CD4-positive, alpha-beta memory T cell (primary cell): ENCODE data around the gene MICU1. TPM values are rescaled to one million over a fixed set of nuclear protein-coding genes. Genes with fewer than 3 reads are reported as not detected.
"Not testable (repeated sequence)": the region's sequence is repeated elsewhere in the genome, so short reads cannot be mapped to it uniquely, and the experiment has no call there.

Experiments used
- CTCF ChIA-PET: fragments of 350-600 bp; sonication (Branson Sonifier 250); formaldehyde crosslinking; loops from one replicate; lab custom pipeline; 2021; ENCODE audit warnings: inconsistent platforms; ENCODE audit not compliant: partially characterized antibody; lab: Charles Lee
- POLR2A ChIA-PET: fragments of 350-600 bp; sonication (Branson Sonifier 250); formaldehyde crosslinking; loops from one replicate; lab custom pipeline; 2021; ENCODE audit not compliant: partially characterized antibody; lab: Charles Lee
- DNase-seq, 5 donors: peaks; one replicate each; pipeline versions ENCODE4 v3.0.0 to v3.0.0-alpha.2; 2020 to 2022; ENCODE audit warnings: mixed read lengths in 1 of 5
- H3K27ac ChIP-seq: one replicate; pipeline ENCODE4 v1.7.0; 2013; ENCODE audit warnings: low read depth, low read length
- H3K27me3 ChIP-seq: 2 replicates; pipeline ENCODE4 v1.7.0; 2013; ENCODE audit warnings: mild to moderate bottlenecking, low read length, moderate library complexity; ENCODE audit not compliant: insufficient read depth
- H3K36me3 ChIP-seq: 2 replicates; pipeline ENCODE4 v1.7.0; 2013; ENCODE audit warnings: mild to moderate bottlenecking, low read length, moderate library complexity; ENCODE audit not compliant: insufficient read depth
- H3K4me1 ChIP-seq: 2 replicates; pipeline ENCODE4 v1.7.0; 2013; ENCODE audit warnings: mild to moderate bottlenecking, low read length, moderate library complexity; ENCODE audit not compliant: insufficient read depth
- H3K4me3 ChIP-seq, 2 donors: one replicate each; pipeline ENCODE4 v1.7.0; 2013; ENCODE audit warnings: low read length in 2 of 2, mild to moderate bottlenecking in 1 of 2
- H3K9me3 ChIP-seq, 2 donors: one replicate each; pipeline ENCODE4 v1.7.0; 2013; ENCODE audit warnings: low read length in 2 of 2, control low read depth in 1 of 2; ENCODE audit not compliant: control insufficient read depth in 1 of 2
- H3K27ac Mint-ChIP-seq, 7 donors: one replicate each; pipeline ENCODE4 v1.8.0; 2020 to 2021; ENCODE audit warnings: mixed read lengths in 7 of 7, mild to moderate bottlenecking in 6 of 7, inconsistent platforms in 3 of 7, moderate library complexity in 3 of 7
- H3K27me3 Mint-ChIP-seq, 2 donors: one replicate each; pipeline ENCODE4 v1.8.0; 2020 to 2021; ENCODE audit warnings: mixed read lengths in 2 of 2
- H3K36me3 Mint-ChIP-seq, 2 donors: one replicate each; pipeline ENCODE4 v1.8.0; 2020 to 2021; ENCODE audit warnings: mixed read lengths in 2 of 2, inconsistent platforms in 1 of 2, mild to moderate bottlenecking in 1 of 2
- H3K4me1 Mint-ChIP-seq, 4 donors: one replicate each; pipeline ENCODE4 v1.8.0; 2020 to 2021; ENCODE audit warnings: mixed read lengths in 4 of 4, mild to moderate bottlenecking in 1 of 4
- H3K4me3 Mint-ChIP-seq, 8 donors: one replicate each; pipeline ENCODE4 v1.8.0; 2020 to 2021; ENCODE audit warnings: mixed read lengths in 8 of 8, mild to moderate bottlenecking in 7 of 8, moderate library complexity in 6 of 8, inconsistent platforms in 3 of 8
- H3K9me3 Mint-ChIP-seq, 8 donors: one replicate each; pipeline ENCODE4 v1.8.0; 2020 to 2021; ENCODE audit warnings: mixed read lengths in 8 of 8, mild to moderate bottlenecking in 5 of 8, inconsistent platforms in 3 of 8, moderate library complexity in 1 of 8
- intact Hi-C: fragments of 100-400 bp; cut with micrococcal nuclease; formaldehyde crosslinking; loops from one replicate; pipeline ENCODE4 v1.15.1; 2023
- polyA plus RNA-seq, 2 donors: library from polyadenylated mRNA; unstranded; fragments of 300-500 nt; fragmentation: Illumina TruSeq; gene quantifications; one replicate each; pipeline ENCODE4 v1.2.3, GENCODE V29; 2021
- total RNA-seq, 2 experiments: library from RNA; stranded (reverse); gene quantifications; one replicate each; pipeline ENCODE4 v1.2.3, GENCODE V29; 2021

Gene MICU1
- total and polyA plus RNA-seq, 4 experiments from 2014 or later, result 24.9 to 30.4 (median 27.1) TPM

GRCh38 chr10:72563327-72563932 is 62.4 kb downstream of the MICU1 start:
- intact Hi-C loops, result no loop called here
- Mint-ChIP-seq H3K9me3 (no peaks in the 10 kb centered on the region), H3K27ac (peak overlapping the region in 4 of 7 donors; percentile 32 to 80 (median 53)), H3K4me3 (peak overlapping the region in 4 of 8 donors; percentile 11 to 46 (median 24)), H3K36me3 (peaks cover 54 to 59% of the 10 kb centered on the region in 2 donors), H3K27me3 (no peaks in the 10 kb centered on the region), H3K4me1 (peaks cover 7 to 10% (median 9%) of the 10 kb centered on the region in 4 donors)
- H3K4me1 ChIP-seq, result peaks cover 6% of the 10 kb centered on the region
- H3K36me3 ChIP-seq, result peaks cover 16% of the 10 kb centered on the region
- no peaks in the 10 kb centered on the region for H3K9me3 ChIP-seq
- no peak for DNase-seq
- CTCF ChIA-PET, result no interaction called here
- H3K27me3 ChIP-seq, result no peaks in the 10 kb centered on the region
- H3K4me3 ChIP-seq, result no peak overlapping the region
- POLR2A ChIA-PET, result no interaction called here
- no peak overlapping the region for H3K27ac ChIP-seq

GRCh38 chr10:72561745-72562166 is 64.1 kb downstream of the MICU1 start:
- H3K27me3 Mint-ChIP-seq, result no peaks in the 10 kb centered on the region

DNA sequence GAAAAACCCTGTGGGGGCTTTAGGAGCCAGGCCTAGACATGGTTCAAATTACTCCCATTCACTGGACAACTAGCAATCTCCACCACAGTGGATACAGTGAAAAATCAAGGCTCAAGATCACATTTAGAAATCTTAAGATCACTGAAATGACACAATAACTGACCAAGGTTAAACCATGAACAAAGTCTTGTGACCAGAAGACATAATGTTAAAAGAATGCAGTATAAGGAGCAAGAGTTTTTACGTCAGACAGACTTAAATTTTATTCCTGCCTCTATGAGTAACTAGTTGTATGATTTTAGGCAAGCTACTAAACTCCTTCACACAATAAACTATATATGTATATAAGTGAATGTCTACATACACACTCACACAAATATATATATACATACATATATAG is 68.5 kb downstream of the MICU1 start:
- intact Hi-C loops, result no loop called here
- DNase-seq, result no peak
- Mint-ChIP-seq H3K9me3 (no peaks in the 10 kb centered on the region), H3K27me3 (no peaks in the 10 kb centered on the region), H3K36me3 (peaks cover 44% of the 10 kb centered on the region in 2 donors), H3K4me3 (no peak overlapping the region), H3K27ac (no peak overlapping the region), H3K4me1 (no peaks in the 10 kb centered on the region)
- CTCF ChIA-PET, result no interaction called here
- Histone ChIP-seq H3K27me3 (no peaks in the 10 kb centered on the region), H3K27ac (no peak overlapping the region), H3K4me1 (no peaks in the 10 kb centered on the region), H3K4me3 (no peak overlapping the region), H3K9me3 (no peaks in the 10 kb centered on the region), H3K36me3 (peaks cover 13% of the 10 kb centered on the region)
- POLR2A ChIA-PET, result no interaction called here

More at GRCh38 chr10:72561745-72562166, 64.1 kb downstream of the MICU1 start:
- H3K4me3 ChIP-seq, result no peak overlapping the region
- H3K9me3 Mint-ChIP-seq, result no peaks in the 10 kb centered on the region
- peaks cover 5 to 10% (median 7%) of the 10 kb centered on the region in 4 donors for H3K4me1 Mint-ChIP-seq
- peaks cover 67 to 72% of the 10 kb centered on the region in 2 donors for H3K36me3 Mint-ChIP-seq
- no peak for DNase-seq
- H3K36me3 ChIP-seq, result peaks cover 16% of the 10 kb centered on the region
- POLR2A ChIA-PET, result no interaction called here
- intact Hi-C loops, result no loop called here
- no peak overlapping the region for H3K27ac Mint-ChIP-seq
- no peaks in the 10 kb centered on the region for H3K27me3 ChIP-seq
- no peaks in the 10 kb centered on the region for H3K9me3 ChIP-seq
- no peak overlapping the region for H3K4me3 Mint-ChIP-seq
- peaks cover 6% of the 10 kb centered on the region for H3K4me1 ChIP-seq
- H3K27ac ChIP-seq, result no peak overlapping the region
- CTCF ChIA-PET, result no interaction called here

- Histone ChIP-seq H3K9me3 (no peaks in the 10 kb centered on the region), H3K27ac (no peak overlapping the region), H3K4me3 (no peak overlapping the region), H3K36me3 (peaks cover 1% of the 10 kb centered on the region), H3K27me3 (no peaks in the 10 kb centered on the region), H3K4me1 (no peaks in the 10 kb centered on the region)
- POLR2A ChIA-PET, result no interaction called here
- intact Hi-C loops, result no loop called here
- CTCF ChIA-PET, result no interaction called here
- H3K36me3 Mint-ChIP-seq, result peaks cover 39 to 41% of the 10 kb centered on the region in 2 donors
- H3K4me1 Mint-ChIP-seq, result no peaks in the 10 kb centered on the region
- no peaks in the 10 kb centered on the region for H3K9me3 Mint-ChIP-seq
- H3K4me3 Mint-ChIP-seq, result no peak overlapping the region
- H3K27me3 Mint-ChIP-seq, result no peaks in the 10 kb centered on the region
- DNase-seq, result no peak
- H3K27ac Mint-ChIP-seq, result no peak overlapping the region
Measured at GRCh38 chr10:72552857-72553256, 73.0 kb downstream of the MICU1 start.

- Mint-ChIP-seq H3K9me3 (no peaks in the 10 kb centered on the region), H3K27ac (no peak overlapping the region), H3K4me1 (no peaks in the 10 kb centered on the region), H3K4me3 (no peak overlapping the region), H3K27me3 (no peaks in the 10 kb centered on the region), H3K36me3 (peaks cover 43 to 49% of the 10 kb centered on the region in 2 donors)
- H3K27me3 ChIP-seq, result no peaks in the 10 kb centered on the region
- POLR2A ChIA-PET, result no interaction called here
- CTCF ChIA-PET, result no interaction called here
- no peak overlapping the region for H3K4me3 ChIP-seq
- H3K9me3 ChIP-seq, result no peaks in the 10 kb centered on the region
- H3K27ac ChIP-seq, result no peak overlapping the region
- peaks cover 4% of the 10 kb centered on the region for H3K36me3 ChIP-seq
- intact Hi-C loops, result no loop called here
- H3K4me1 ChIP-seq, result no peaks in the 10 kb centered on the region
- no peak for DNase-seq
Measured at GRCh38 chr10:72550239-72550638, 75.6 kb downstream of the MICU1 start.

GRCh38 chr10:72545546-72545945 is 80.3 kb downstream of the MICU1 start:
- H3K9me3 Mint-ChIP-seq, result peaks cover 0 to 27% (median 13%) of the 10 kb centered on the region in 8 donors
- Histone ChIP-seq H3K27me3 (no peaks in the 10 kb centered on the region), H3K4me1 (no peaks in the 10 kb centered on the region), H3K4me3 (no peak overlapping the region), H3K36me3 (peaks cover 4% of the 10 kb centered on the region), H3K9me3 (no peaks in the 10 kb centered on the region), H3K27ac (no peak overlapping the region)
- H3K36me3 Mint-ChIP-seq, result peaks cover 70 to 76% of the 10 kb centered on the region in 2 donors
- DNase-seq, result no peak
- H3K27ac Mint-ChIP-seq, result no peak overlapping the region
- no peaks in the 10 kb centered on the region for H3K27me3 Mint-ChIP-seq
- no peak overlapping the region for H3K4me3 Mint-ChIP-seq
- intact Hi-C loops, result no loop called here
- ChIA-PET CTCF (no interaction called here), POLR2A (no interaction called here)
- no peaks in the 10 kb centered on the region for H3K4me1 Mint-ChIP-seq

GRCh38 chr10:72543855-72544254 is 82.0 kb downstream of the MICU1 start:
- H3K27ac Mint-ChIP-seq, H3K27me3 Mint-ChIP-seq, H3K4me3 Mint-ChIP-seq, H3K4me3 ChIP-seq, intact Hi-C loops, H3K4me1 Mint-ChIP-seq, H3K36me3 ChIP-seq, CTCF ChIA-PET, DNase-seq, H3K27ac ChIP-seq, H3K4me1 ChIP-seq, POLR2A ChIA-PET, H3K9me3 ChIP-seq, H3K27me3 ChIP-seq: not testable (repeated sequence)
- Mint-ChIP-seq H3K9me3 (peaks cover 0 to 27% (median 13%) of the 10 kb centered on the region in 8 donors), H3K36me3 (peaks cover 68 to 69% of the 10 kb centered on the region in 2 donors)
